Measurements from ENCODE around the gene PSMB2. TPM values are rescaled to one million over a fixed set of nuclear protein-coding genes. Genes with fewer than 3 reads are reported as not detected.

PSMB2 gene
- total and polyA plus RNA-seq, 2 of the 8 experiments (the other 6 are each of a cell fraction or from before 2014, with no cell fraction given): 91.4 to 101 TPM

- Histone ChIP-seq H4K8ac (ENCODE audit: extremely low read depth, insufficient read depth, low read length) (peak overlapping the region; percentile 53; the same call in 1 of the 2 replicates), H3K9ac (replicated peaks in 1 of 4; ENCODE audit: extremely low read depth in 1 of 4, low read depth in 3 of 4, low read length in 3 of 4) (no peak overlapping the region), H2AK5ac (ENCODE audit: low read depth, low read length) (0 out of 2 replicates have a peak overlapping the region, but pooled peaks have one; percentile 53), H2BK120ac (replicated peaks; ENCODE audit: low read depth, low read length) (no peak overlapping the region), H3K4me3 (ENCODE audit: extremely low read depth in 1 of 4, insufficient read depth in 2 of 4, low read depth in 3 of 4, low read length in 4 of 4) (peak overlapping the region in 3 of 4 experiments; percentile 14 to 58 (median 30); a peak in 5 of 8 replicates), H4K91ac (replicated peaks; ENCODE audit: insufficient read length, low read length) (no peak overlapping the region), H3K18ac (ENCODE audit: extremely low read depth, low read length) (no peak overlapping the region), H4K20me1 (replicated peaks in 1 of 2; ENCODE audit: control insufficient read depth in 1 of 2, insufficient read depth in 2 of 2, low read length in 2 of 2) (peaks cover 0 to 20% of the 10 kb centered on the region in 2 experiments), H2BK5ac (ENCODE audit: low read depth, low read length) (peak overlapping the region; percentile 44; the same call in 1 of the 2 replicates), H3K4ac (replicated peaks; ENCODE audit: insufficient read length, low read depth, low read length) (no peak overlapping the region), H3K79me1 (ENCODE audit: low read depth, low read length) (no peaks in the 10 kb centered on the region), H2BK12ac (ENCODE audit: low read depth, low read length) (peak overlapping the region; percentile 90; the same call in 1 of the 2 replicates), H3K4me2 (ENCODE audit: insufficient read depth in 1 of 2, low read depth in 2 of 2, low read length in 2 of 2) (peak overlapping the region; percentile 34 to 88), H3K9me3 (ENCODE audit: insufficient read depth in 2 of 2, low read depth in 1 of 2, low read length in 1 of 2) (no peaks in the 10 kb centered on the region), H2BK20ac (ENCODE audit: low read length) (no peak overlapping the region), H3K14ac (ENCODE audit: insufficient read length) (no peak overlapping the region), H3K36me3 (ENCODE audit: control insufficient read depth in 2 of 4, insufficient read depth in 4 of 4, low read length in 3 of 4) (peaks cover 0 to 11% (median 0%) of the 10 kb centered on the region in 4 experiments; a peak in 1 of 8 replicates), H3K79me2 (ENCODE audit: control insufficient read depth in 1 of 2, insufficient read depth in 2 of 2, low read length in 2 of 2) (no peaks in the 10 kb centered on the region), H3K4me1 (replicated peaks in 1 of 4; ENCODE audit: control insufficient read depth in 3 of 4, insufficient read depth in 4 of 4, low read length in 3 of 4) (peaks cover 7 to 20% (median 15%) of the 10 kb centered on the region in 4 experiments), H2AFZ (ENCODE audit: low read length) (no peak overlapping the region), H2BK15ac (ENCODE audit: low read length) (no peak overlapping the region), H3K23me2 (ENCODE audit: low read depth, low read length) (peaks cover 25% of the 10 kb centered on the region), H3K27ac (ENCODE audit: low read depth, low read length) (no peak overlapping the region), H3K27me3 (replicated peaks in 1 of 4; ENCODE audit: control insufficient read depth in 3 of 4, extremely low read depth in 1 of 4, insufficient read depth in 3 of 4, low read length in 3 of 4) (peaks cover 68 to 80% (median 78%) of the 10 kb centered on the region in 4 experiments), H3K56ac (replicated peaks; ENCODE audit: insufficient read length, low read depth, low read length) (no peak overlapping the region), H4K5ac (ENCODE audit: insufficient read length, low read depth, low read length) (no peak overlapping the region), H3K23ac (ENCODE audit: insufficient read length) (no peak overlapping the region)
- TF ChIP-seq RNF2 (IDR thresholded peaks at IDR 0.05; ENCODE audit: borderline replicate concordance, low read depth, low read length, missing control alignments, poor library complexity, severe bottlenecking): peak; percentile 9
- TF ChIP-seq BRCA1 (IDR thresholded peaks at IDR 0.05; ENCODE audit: low read depth, low read length): no peak
- 38% methylated on average over 10 of the region's 10 CpGs; no CpG with 5 or more reads in 1 of the 2 experiments for WGBS, 2 experiments (ENCODE audit: extremely low coverage in 1 of 2, insufficient coverage in 1 of 2, insufficient read length in 1 of 2, insufficient replicate concordance in 2 of 2, low coverage in 1 of 2, low lambda C conversion rate in 2 of 2, missing lambda C conversion rate in 1 of 2)
- FAIRE-seq (no peak), DNase-seq (ENCODE audit: low read depth in 1 of 2, low spot score in 2 of 2) (no peak)
- ChIA-PET CTCF (ENCODE audit: partially characterized antibody) (interaction anchor here (0.6 to 8.5 kb wide), 4 partner anchors 9 to 139 kb away, joined by 3 to 81 read pairs (median 33); partner anchors contain the start of gene C1orf216), POLR2A (ENCODE audit: partially characterized antibody) (interaction anchor here (0.6 to 1.7 kb wide), 8 partner anchors 8 to 193 kb away, joined by 3 to 5 read pairs (median 3); partner anchors contain the start of genes C1orf216 and CLSPN)
Measured at GRCh38 chr1:35576061-35576765, 65.1 kb downstream of the PSMB2 start.

Data from H1 (cell line).